PFSK-1 (cell line): ENCODE data around the gene TMEM184A.

Source experiments
- POLR2AphosphoS5 ChIP-seq: IDR thresholded peaks from 2 replicates; pipeline ENCODE4 v1.6.1; 2012; ENCODE audit warnings: low read depth, mild to moderate bottlenecking, control low read depth, low read length, moderate library complexity
- TAF1 ChIP-seq: IDR thresholded peaks from 2 replicates; pipeline ENCODE4 v1.6.1; 2012; ENCODE audit warnings: low read length, control low read depth, borderline replicate concordance; ENCODE audit not compliant: insufficient read depth
- TF ChIP-seq, protein P1 (sequence below), 2 experiments: IDR thresholded peaks; 2 replicates each; pipeline versions ENCODE4 v1.6.1 to v1.8.0; 2011 to 2012; ENCODE audit warnings: low read depth in 2 of 2, low read length in 2 of 2, control low read depth in 1 of 2, inconsistent platforms in 1 of 2, mild to moderate bottlenecking in 1 of 2, moderate library complexity in 1 of 2; ENCODE audit not compliant: insufficient read depth in 1 of 2

DNA sequence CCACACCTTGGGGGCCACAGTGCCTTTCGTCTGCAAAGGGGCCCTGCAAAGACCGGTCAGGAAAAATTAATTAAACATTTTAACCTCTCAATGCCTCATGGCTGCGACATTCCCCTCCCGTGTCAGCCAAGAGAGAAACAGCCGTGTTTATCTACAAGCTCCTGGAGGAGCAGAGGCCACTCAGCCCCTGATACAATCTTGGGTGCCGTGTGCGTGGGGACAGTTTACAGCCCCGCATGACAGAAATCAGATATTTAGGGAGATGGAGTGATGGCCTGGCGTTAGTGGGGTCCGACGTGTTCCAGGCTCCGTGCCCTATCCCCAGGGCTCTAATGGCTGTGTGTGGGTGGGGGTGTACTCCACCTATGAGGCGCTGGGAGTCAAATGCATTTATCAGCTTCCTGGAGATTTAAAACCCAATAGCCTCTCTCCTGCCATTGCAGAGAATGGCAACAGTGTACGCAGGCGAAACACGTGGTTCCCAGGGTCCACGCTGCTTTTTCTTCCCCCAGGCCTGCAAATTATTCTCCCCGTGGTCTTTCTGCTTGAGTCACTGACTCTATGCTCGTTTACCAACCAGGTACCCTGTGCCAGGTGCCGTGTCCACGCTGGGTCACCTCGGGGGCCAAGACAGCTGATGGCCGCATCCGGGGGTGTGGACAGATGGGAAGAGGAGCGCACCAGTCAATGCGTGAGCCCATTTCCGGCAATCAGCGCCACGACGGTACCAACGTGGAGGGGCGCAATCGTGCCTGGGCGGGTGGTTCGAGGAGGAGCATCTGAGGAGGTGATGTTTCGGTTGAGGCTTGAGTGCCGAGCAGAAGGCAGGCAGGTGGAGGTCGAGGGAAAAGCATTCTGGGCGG, 40.4 kb upstream of the TMEM184A start:
- TF ChIP-seq TAF1 = no peak
- no peak for TF ChIP-seq POLR2AphosphoS5
- TF ChIP-seq, protein P1, sequence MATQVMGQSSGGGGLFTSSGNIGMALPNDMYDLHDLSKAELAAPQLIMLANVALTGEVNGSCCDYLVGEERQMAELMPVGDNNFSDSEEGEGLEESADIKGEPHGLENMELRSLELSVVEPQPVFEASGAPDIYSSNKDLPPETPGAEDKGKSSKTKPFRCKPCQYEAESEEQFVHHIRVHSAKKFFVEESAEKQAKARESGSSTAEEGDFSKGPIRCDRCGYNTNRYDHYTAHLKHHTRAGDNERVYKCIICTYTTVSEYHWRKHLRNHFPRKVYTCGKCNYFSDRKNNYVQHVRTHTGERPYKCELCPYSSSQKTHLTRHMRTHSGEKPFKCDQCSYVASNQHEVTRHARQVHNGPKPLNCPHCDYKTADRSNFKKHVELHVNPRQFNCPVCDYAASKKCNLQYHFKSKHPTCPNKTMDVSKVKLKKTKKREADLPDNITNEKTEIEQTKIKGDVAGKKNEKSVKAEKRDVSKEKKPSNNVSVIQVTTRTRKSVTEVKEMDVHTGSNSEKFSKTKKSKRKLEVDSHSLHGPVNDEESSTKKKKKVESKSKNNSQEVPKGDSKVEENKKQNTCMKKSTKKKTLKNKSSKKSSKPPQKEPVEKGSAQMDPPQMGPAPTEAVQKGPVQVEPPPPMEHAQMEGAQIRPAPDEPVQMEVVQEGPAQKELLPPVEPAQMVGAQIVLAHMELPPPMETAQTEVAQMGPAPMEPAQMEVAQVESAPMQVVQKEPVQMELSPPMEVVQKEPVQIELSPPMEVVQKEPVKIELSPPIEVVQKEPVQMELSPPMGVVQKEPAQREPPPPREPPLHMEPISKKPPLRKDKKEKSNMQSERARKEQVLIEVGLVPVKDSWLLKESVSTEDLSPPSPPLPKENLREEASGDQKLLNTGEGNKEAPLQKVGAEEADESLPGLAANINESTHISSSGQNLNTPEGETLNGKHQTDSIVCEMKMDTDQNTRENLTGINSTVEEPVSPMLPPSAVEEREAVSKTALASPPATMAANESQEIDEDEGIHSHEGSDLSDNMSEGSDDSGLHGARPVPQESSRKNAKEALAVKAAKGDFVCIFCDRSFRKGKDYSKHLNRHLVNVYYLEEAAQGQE (IDR thresholded peaks at IDR 0.05; ENCODE audit: insufficient read depth in 1 of 2, low read depth in 2 of 2, low read length in 2 of 2) = no peak
